Measurements from ENCODE around the gene LIMK1. TPM values are rescaled to one million over a fixed set of nuclear protein-coding genes. Genes with fewer than 3 reads are reported as not detected.
A peak's percentile ranks its signal among the peaks of the same experiment; 100 is the strongest.
"Not testable (repeated sequence)": the region's sequence is repeated elsewhere in the genome, so short reads cannot be mapped to it uniquely, and the experiment has no call there.

The LIMK1 gene
- total and polyA plus RNA-seq, 12 donors, result 5.0 to 17.3 (median 9.6) TPM

DNA sequence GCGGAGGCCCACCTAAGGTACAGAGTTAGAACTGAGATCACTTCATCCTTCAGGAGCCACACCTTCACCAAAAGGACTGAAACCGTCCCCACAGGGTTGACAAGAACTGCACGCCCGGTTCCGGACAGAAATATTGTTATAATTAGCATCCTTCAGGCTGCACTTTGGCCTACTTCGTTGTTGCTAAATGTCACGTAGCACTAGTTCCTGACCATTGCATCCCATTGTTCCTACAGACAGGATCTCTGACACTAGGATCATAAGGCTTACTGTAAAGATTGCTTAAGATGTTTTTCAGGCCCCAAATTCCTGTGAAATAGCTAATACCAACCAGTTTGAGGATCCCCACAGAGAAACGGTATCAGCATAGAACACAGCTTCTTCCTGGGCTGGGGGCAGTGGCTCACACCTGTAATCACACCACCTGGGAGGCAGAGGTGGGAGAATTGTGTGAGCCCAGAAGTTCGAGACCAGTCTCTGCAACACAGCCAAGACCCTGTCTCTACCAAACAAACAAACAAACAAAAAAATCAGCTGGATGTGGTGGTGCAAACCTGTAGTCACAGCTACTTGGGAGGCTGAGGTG, 72.3 kb downstream of the LIMK1 start:
- ATAC-seq (peak in 1 of 8 donors; percentile 83), DNase-seq (no peak)
- Histone ChIP-seq H3K9me3 (no peaks in the 10 kb centered on the region), H3K27me3 (no peaks in the 10 kb centered on the region), H3K4me1 (peaks cover 0 to 8% (median 0%) of the 10 kb centered on the region in 9 donors), H3K36me3 (no peaks in the 10 kb centered on the region), H3K27ac (peak overlapping the region in 1 of 10 donors; percentile 6), H3K4me3 (no peak overlapping the region)
- WGBS, 2 donors, result 82 to 88% methylated on average over 9 of the region's 9 CpGs
- intact Hi-C loops (cut with DNase I), result loop anchor here in 2 of 10 donors (5.0 to 10.0 kb wide), 2 partner anchors 59 to 81 kb away; no protein-coding TSS in a partner anchor
- TF ChIP-seq, protein P1, sequence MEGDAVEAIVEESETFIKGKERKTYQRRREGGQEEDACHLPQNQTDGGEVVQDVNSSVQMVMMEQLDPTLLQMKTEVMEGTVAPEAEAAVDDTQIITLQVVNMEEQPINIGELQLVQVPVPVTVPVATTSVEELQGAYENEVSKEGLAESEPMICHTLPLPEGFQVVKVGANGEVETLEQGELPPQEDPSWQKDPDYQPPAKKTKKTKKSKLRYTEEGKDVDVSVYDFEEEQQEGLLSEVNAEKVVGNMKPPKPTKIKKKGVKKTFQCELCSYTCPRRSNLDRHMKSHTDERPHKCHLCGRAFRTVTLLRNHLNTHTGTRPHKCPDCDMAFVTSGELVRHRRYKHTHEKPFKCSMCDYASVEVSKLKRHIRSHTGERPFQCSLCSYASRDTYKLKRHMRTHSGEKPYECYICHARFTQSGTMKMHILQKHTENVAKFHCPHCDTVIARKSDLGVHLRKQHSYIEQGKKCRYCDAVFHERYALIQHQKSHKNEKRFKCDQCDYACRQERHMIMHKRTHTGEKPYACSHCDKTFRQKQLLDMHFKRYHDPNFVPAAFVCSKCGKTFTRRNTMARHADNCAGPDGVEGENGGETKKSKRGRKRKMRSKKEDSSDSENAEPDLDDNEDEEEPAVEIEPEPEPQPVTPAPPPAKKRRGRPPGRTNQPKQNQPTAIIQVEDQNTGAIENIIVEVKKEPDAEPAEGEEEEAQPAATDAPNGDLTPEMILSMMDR (IDR thresholded peaks at IDR 0.05), result no peak

DNA sequence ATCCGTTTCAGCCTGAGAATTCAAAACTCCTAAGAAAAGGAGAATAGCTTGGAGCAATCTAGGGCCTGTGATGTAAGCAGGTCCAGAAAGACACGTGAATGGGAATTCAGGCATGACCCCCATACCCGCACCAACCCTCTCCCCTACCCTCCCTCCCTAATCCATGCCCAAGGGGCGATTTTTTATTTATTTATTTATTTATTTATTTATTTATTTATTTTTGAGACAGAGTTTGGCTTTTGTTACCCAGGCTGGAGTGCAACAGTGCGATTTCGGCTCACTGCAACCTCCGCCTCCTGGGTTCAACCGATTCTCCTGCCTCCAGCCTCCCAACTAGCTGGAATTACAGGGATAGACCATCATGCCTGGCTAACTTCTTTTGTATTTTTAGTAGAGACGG, 74.0 kb downstream of the LIMK1 start:
- ATAC-seq, result no peak
- peaks cover 0 to 8% (median 0%) of the 10 kb centered on the region in 9 donors for H3K4me1 ChIP-seq
- H3K9me3 ChIP-seq, result no peaks in the 10 kb centered on the region
- TF ChIP-seq, protein P1 (IDR thresholded peaks at IDR 0.05), result no peak
- H3K36me3 ChIP-seq, result no peaks in the 10 kb centered on the region
- no peak overlapping the region for H3K4me3 ChIP-seq
- H3K27ac ChIP-seq, result no peak overlapping the region
- 89 to 96% methylated on average over 9 of the region's 9 CpGs for WGBS, 2 donors
- DNase-seq, result no peak
- intact Hi-C loops (cut with DNase I), result loop anchor here in 2 of 10 donors (5.0 to 10.0 kb wide), 2 partner anchors 60 to 83 kb away; no protein-coding TSS in a partner anchor
- H3K27me3 ChIP-seq, result no peaks in the 10 kb centered on the region

DNA sequence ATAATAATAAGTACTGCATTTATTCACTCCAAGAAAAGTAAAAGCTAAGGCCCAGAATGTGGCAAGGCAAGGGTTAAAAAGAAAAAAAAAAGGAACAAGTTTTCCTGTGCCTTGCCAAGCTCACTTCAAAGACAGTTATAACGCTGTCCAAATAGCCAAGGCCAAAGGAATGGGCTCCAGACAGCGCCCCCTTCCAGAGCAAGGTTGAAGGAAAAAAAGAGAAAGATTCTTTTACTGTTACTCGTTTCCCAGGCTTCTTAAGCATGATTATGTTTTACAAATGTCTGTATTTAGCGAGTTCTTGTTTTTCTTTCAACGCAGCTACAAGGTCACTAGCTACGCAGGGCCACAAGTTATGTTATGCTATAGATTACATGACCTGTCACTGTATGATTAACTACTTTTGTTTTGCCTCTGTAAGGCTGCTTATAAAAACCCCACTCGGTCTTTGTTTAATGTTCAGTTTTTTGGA, 81.4 kb downstream of the LIMK1 start:
- Histone ChIP-seq H3K27ac (no peak overlapping the region), H3K9me3 (no peaks in the 10 kb centered on the region), H3K4me1 (peaks cover 0 to 5% (median 0%) of the 10 kb centered on the region in 9 donors), H3K36me3 (no peaks in the 10 kb centered on the region), H3K4me3 (no peak overlapping the region), H3K27me3 (no peaks in the 10 kb centered on the region)
- ATAC-seq, result no peak
- DNase-seq, result no peak
- WGBS, 2 donors, result 44 to 45% methylated on average over 7 of the region's 7 CpGs
- intact Hi-C loops (cut with DNase I), result no loop called here
- TF ChIP-seq, protein P1 (IDR thresholded peaks at IDR 0.05), result peak in 7 of 9 donors; percentile 6 to 34 (median 20)

DNA sequence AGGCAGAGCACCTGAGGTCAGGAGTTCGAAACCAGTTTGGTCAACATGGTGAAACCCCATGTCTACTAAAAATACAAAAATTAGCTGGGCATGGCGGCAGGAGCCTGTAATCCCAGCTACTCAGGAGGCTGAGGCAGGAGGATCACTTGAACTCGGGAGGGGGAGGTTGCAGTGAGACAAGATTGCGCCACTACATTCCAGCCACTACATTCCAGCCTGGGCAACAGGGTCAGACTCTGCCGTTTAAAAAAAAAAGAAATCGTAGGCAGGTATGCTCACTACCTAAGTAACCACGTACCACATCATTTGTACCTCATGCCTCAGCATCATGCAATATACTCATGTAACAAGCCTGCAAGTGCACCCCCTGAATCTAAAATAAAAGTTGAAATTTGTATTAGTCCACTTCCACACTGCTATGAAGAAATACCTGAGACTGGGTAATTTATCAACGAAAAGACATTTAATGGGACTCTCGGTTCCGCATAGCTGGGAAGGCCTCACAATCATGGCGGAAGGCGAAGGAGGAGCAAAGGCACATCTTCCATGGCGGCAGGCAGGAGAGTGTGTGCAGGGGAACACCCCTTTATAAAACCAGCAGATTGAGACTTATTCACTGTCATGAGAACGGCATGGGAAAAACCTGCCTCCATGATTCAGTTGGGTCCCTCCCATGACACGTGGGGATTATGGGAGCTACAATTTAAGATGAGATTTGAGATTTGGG, 82.4 kb downstream of the LIMK1 start:
- Histone ChIP-seq H3K36me3 (no peaks in the 10 kb centered on the region), H3K9me3 (no peaks in the 10 kb centered on the region), H3K27me3 (no peaks in the 10 kb centered on the region), H3K4me1 (peaks cover 0 to 5% (median 0%) of the 10 kb centered on the region in 9 donors), H3K4me3 (no peak overlapping the region), H3K27ac (no peak overlapping the region)
- no peak for ATAC-seq
- intact Hi-C loops (cut with DNase I), result no loop called here
- DNase-seq, result no peak
- TF ChIP-seq, protein P1 (IDR thresholded peaks at IDR 0.05), result no peak
- WGBS, 2 donors, result 96 to 97% methylated on average over 15 of the region's 15 CpGs

DNA sequence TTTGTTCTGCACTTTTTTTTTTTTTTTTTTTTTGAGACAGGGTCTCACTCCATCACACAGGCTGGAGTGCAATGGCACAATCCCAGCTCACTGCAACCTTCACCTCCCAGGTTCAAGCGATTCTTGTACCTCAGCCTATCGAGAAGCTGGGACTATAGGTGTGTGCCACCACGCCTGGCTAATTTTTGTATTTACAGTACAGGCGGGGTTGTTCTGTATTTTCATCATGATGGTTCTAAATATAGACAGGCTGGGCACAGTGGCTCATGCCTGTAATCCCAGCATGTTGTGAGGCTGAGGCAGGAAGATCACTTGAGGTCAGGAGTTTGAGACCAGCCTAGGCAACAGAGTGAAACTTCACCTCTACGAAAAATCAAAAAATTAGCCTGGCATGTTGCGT, 83.7 kb downstream of the LIMK1 start:
- H3K4me1 ChIP-seq; H3K27me3 ChIP-seq; H3K9me3 ChIP-seq; intact Hi-C loops (cut with DNase I); H3K36me3 ChIP-seq; H3K27ac ChIP-seq; DNase-seq; H3K4me3 ChIP-seq: not testable (repeated sequence)
- ATAC-seq, result peak in 4 of 8 donors; percentile 49 to 74 (median 60)
- 77 to 85% methylated on average over 6 of the region's 6 CpGs for WGBS, 2 donors

Measured in heart right ventricle (tissue), 16 donors.